ENCODE results near the gene RELN.

DNA sequence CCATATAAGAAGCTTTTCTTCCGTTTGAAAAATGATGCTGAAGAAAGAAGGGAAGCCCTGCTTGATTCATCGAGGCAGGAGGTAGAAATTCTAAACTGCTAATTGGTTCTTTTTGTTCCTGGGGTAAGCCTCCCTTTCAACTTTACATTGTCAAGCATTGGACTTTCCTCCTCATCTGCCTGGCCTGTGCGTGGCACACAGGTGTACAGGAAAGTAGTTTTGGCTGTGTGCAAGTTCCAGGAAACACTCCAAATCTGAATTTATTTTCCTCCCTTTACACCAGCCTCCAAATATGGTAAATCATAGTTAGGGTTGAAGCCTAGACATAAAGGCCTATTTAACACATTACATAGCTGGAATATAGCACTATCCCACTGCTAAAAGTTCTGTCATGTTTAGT lies 18.2 kb upstream of the RELN start:
- TF ChIP-seq, protein P1, sequence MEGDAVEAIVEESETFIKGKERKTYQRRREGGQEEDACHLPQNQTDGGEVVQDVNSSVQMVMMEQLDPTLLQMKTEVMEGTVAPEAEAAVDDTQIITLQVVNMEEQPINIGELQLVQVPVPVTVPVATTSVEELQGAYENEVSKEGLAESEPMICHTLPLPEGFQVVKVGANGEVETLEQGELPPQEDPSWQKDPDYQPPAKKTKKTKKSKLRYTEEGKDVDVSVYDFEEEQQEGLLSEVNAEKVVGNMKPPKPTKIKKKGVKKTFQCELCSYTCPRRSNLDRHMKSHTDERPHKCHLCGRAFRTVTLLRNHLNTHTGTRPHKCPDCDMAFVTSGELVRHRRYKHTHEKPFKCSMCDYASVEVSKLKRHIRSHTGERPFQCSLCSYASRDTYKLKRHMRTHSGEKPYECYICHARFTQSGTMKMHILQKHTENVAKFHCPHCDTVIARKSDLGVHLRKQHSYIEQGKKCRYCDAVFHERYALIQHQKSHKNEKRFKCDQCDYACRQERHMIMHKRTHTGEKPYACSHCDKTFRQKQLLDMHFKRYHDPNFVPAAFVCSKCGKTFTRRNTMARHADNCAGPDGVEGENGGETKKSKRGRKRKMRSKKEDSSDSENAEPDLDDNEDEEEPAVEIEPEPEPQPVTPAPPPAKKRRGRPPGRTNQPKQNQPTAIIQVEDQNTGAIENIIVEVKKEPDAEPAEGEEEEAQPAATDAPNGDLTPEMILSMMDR (IDR thresholded peaks at IDR 0.05; ENCODE audit: low read depth, low read length), result no peak
- TF ChIP-seq POLR2A (IDR thresholded peaks at IDR 0.05; ENCODE audit: extremely low read depth, insufficient read length) (no peak), MYC (IDR thresholded peaks at IDR 0.05; ENCODE audit: low read depth, low read length) (no peak)
